HG02938 (cell line): Measurements from ENCODE around the gene USP51.
"Not testable (repeated sequence)": the region's sequence is repeated elsewhere in the genome, so short reads cannot be mapped to it uniquely, and the experiment has no call there.

Experiments used
- ATAC-seq: cut with Tn5 transposase; IDR thresholded peaks from one replicate; pipeline ENCODE4 v1.9.1; 2021; ENCODE audit warnings: mild to moderate bottlenecking, moderate library complexity; ENCODE audit not compliant: unreplicated experiment

The USP51 gene

DNA sequence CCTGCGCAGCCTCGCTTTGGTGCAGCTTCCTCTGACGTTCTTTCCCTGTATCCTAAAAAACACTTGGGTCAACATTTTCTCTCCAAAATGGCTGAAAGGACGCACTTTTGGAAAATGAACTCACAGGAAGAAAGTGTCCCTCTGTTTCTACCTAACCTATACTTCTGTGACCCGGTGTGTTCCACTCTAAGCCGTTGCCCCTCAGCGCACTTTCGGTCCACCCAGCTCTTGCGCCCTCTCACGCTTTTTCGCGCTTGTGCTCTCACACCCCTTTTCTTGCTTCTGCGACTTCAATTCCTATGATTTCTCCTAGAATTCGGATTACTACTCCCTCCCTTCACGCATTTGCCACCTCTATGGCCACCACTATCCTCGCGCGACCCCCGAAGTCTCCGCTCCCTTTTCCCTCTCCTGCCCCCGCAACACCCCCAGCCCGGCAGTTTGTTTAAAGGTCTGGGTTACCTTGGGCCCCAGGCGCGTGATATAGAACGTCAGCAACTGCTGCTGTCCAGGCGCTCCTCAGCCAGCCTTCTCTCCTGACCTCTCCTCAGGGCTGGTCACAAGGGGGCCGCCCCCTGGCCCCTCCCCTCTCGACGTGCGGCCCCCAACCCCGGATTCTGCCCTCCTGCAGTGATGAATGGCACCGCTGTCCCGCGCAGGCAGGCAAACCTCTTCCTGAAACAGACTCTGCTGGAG, at the start of gene USP51:
Gene USP51, minus strand, starts transcription at position 535 of the 696 bp plus-strand sequence. CDS start 909 bp downstream, outside the sequence.
- ATAC-seq, result peak; percentile 60

- ATAC-seq, result no peak
These were observed 34.8 kb upstream of the USP51 start for GRCh38 chrX:55524487-55524886.

DNA sequence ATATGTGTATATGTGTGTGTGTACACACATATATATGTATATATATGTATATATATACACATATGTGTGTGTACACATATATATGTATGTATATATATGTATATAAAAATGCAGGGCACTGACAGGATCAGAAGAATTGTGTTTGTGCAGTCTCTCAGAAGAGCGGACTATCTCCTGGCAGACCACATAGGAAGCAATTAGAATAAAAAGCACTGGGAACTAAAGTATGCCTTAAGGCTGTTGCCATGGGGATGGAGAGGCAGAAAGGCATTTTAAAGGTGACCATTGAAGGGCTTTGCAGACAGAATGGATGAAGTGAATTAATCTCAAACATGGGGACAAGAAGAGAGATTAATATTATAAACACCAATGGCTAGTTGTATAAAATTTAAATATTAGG, 33.7 kb upstream of the USP51 start:
- ATAC-seq, result no peak

DNA sequence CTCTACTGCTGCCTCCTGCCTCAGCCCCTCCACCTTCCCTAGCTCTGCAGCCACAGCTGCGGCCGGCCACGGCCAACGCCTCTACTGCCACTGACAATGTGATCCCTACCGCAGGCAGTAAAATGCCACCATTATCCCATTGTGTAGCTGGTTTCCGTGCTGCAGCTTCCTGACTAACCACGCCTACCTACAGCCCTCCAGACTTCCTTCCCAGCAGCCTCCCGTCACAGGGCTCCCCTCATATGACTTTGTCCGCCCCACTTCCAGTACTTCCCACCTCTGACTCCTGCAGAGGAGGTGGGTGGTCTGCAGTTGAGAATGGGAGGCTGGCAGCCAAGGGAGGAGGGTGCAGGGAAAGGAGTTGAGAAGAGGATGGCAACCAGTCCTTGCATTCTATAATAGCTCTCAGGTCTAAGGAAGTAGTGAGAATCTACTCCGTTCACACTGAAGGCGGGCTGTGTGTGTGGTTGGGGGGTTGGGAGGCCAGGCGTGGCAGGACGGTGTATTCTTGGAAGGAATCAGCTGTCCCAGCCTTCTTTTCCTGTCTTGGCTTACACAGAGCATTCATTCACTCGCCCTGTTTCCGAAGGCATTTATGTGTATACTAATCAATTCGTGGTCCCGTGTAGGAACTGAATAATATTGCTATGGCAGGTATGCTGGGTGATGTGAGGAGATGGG, 33.1 kb upstream of the USP51 start:
- no peak for ATAC-seq

DNA sequence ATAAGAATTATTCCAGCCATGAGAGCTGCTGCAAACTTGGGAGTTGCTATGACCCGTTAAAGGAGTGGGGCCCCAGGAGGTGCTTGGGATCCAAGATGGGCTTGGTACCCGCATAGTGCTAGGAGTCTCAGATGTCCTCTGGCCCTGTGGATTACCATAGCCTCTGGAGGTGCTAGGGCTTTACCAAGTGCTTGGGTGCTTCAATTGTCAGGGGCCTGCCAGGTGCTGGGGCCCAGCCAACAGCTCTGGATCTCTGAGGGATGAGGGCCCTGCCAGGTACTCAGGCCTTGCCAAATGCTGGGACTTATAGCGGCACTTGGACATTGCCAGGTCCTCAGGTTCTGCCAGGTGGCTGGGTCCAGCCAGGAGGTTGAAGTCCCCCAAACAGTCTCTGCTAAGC, 32.0 kb upstream of the USP51 start:
- no peak for ATAC-seq

- ATAC-seq, result not testable (repeated sequence)
These were observed 27.3 kb upstream of the USP51 start for GRCh38 chrX:55516794-55517481.

GRCh38 chrX:55513045-55513737, 23.5 kb upstream of the USP51 start:
- ATAC-seq, result not testable (repeated sequence)

- ATAC-seq, result not testable (repeated sequence)
These were observed 18.9 kb upstream of the USP51 start for GRCh38 chrX:55508410-55509152.

- ATAC-seq, result not testable (repeated sequence)
These were observed 18.1 kb upstream of the USP51 start for GRCh38 chrX:55507699-55508098.

DNA sequence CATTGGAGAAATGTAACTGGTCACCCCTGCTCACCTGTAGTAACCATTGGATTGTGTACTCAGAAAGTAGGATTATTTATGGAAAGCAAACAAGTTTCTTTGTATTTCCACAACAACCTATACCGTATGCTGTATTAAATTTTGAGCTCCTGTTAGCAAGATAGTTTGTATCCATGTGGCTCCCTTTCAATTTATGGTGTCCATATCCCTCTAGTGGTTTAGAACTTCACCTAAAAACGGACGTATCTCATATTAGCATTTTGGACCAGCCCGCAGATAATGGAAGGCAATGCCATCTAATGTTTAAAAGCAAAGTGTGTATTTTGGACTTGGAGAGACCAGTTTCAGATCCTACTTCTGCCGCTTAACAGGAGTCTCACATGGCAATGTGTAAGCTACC, 17.4 kb upstream of the USP51 start:
- ATAC-seq, result not testable (repeated sequence)

DNA sequence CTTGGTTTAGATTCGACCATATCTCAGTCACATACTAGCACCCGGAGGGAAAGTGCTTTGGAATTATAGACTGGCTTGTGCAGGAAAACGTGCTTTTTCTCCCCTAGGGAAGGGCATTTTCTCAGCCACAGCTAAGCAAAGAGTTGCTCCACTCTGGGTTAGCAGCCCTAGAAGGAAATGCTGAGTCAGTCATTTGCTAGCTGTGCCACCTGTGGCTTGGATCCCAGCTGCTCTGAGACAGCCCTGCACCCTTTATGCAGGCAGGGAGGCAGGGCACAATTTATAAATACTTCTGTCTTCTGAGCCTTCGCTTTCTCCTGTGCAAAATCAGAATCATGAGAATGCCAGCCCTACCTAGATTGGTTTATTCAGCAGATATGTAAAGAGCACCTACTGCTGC, 1.3 kb upstream of the USP51 start:
- no peak for ATAC-seq

GRCh38 chrX:55490121-55490520, 473 bp upstream of the USP51 start:
- no peak for ATAC-seq

- peak; percentile 54 for ATAC-seq
These were observed 895 bp downstream of the USP51 start for GRCh38 chrX:55488593-55489313.

DNA sequence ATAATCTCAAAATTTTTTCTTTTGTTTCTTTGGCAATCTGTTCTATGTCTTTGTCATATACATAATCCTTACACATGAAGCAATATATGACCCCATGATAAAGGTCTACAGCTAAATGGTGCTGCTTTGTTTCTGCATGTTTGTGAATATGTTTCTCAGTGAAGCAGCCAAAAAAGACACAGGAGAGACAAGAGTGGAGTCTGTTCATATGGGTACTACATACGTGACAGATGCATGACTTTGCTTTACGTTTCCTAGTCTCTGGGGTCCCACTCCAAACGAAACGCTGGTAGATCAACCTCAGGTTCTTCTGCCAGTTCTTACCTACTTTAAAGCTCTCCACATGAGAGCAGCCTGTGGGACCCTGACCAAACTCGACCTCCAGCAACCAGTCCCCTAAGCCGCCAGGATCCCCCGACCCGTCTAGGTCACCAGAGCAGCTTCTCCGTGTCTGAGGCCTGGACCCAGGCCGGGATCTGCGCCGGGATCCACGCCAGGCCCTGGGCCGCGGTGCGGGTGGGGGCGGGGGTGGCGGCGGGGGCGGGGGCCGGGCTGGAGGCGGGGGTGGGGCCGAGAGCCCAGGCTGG, 1.5 kb downstream of the USP51 start:
- ATAC-seq, result peak; percentile 9

DNA sequence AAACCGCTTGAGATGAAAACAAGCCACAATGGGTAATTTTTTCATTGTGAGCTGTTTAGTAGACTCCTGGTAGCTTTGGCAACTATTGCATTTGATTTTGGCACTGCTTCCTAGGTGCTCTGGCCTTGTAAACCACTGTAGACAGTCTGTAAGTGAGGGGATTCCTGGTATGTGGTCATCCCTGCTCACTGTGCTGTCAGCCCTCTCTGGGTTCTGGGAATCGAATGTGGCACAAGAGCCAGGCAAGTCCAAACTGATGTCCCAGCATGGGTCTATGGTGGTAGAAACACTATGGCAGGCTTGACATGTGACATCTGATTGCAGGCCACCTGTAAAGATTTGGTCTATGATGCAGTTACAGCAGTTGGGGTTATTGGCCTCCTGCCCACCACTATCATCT, 2.5 kb downstream of the USP51 start:
- no peak for ATAC-seq

GRCh38 chrX:55486736-55487135, 2.9 kb downstream of the USP51 start:
- no peak for ATAC-seq

DNA sequence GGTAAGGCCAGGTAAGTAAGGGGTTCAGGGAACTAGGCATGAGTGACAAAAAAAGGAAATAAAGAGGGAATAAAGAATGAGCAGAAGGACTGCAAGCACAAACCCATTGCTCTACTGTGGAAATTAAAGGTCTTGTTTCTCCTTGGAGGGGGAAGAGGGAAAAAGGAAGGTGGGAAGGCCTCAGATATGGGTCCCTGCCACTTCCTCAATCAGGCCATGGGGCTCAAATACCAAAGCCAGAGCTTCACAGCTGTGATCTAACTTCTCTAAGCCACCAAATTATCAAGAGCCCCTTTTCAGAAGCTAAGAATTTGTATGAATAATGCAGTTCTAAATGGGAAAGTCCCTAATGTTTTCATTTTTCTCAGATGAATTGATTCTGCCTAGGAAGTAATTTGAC, 4.7 kb downstream of the USP51 start:
- ATAC-seq, result no peak

DNA sequence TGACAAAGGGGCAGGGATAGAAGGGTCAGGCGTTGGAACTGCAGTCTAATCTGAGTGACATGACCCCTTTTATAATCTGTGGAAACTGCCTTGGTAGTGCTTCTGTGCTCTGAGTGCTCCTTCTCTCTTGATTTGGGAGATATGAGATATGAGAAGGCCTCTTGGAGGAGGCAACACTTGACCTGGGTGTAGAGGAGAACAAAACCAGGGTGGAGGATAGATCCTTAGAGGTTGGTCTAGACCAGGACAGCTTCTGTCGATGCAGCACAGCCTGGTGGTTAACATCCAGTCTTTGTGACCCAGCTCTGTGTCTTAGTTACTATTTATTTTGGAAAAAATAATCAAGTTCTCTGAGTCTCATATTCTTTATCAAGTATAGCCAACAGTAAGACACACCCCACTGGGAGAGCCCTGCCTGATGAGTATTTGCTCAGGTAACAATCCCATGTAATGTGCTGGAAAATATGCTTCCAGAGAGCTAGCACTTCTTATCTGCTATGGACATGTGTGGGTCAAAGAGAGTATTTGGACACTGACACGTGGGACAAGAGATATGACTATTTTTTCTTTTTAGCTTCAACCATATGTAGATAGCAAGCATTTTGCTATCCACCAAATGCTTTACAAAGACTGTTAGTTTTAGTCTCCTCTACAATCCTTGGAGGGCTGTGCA, 9.1 kb downstream of the USP51 start:
- ATAC-seq, result no peak

DNA sequence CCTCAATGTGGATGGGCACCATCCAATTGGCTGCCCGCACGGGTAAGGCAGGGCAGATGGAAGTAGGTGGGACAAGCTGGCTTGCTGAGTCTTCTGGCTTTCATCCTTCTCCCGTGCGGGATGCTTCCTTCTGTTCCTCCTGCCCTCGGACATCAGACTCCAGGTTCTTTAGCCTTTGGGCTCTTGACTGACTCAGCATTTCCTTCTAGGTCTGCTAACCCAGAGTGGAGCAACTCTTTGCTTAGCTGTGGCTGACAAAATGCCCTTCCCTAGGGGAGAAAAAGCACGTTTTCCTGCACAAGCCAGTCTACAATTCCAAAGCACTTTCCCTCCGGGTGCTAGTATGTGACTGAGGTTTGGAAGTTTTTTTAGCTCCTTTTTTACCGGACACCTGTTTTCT, 9.7 kb downstream of the USP51 start:
- ATAC-seq, result not testable (repeated sequence)
